ENCODE results near the gene PRXL2C. TPM values are rescaled to one million over a fixed set of nuclear protein-coding genes. Genes with fewer than 3 reads are reported as not detected.
"Not testable (repeated sequence)": the region's sequence is repeated elsewhere in the genome, so short reads cannot be mapped to it uniquely, and the experiment has no call there.

Gene PRXL2C
- total RNA-seq, 1 experiment from 2014 or later, result 35.4 TPM

DNA sequence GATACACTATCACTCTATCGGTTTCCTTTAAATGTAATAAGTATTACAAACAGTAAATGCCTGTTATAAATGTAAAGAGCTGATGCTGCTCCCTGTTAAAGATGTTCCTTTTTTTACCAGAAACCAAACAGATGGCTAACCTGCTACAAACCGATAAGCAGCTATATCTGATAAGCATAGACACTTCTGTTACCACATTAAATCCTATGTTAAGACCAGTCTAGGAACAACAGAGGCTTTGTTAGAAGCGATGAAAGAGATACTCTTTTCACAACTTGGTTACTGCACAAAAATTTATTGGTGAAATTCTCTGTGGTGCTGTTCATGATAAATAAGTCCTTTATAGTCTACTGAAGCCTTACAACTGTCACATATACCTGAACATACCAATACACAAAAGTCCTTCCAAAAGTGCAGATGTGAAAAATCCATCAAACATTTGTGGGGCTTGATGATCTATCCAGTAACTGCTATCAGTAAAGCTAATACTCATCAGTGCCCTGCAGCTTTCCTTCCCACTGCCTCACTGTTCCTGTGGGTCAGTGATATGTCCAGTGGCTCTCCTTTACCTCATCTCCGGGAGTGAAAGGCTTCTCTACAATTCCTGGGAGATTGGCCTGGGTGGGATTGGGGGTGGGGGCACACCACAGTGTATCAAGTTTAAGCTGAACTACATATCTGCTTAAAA is 25.8 kb upstream of the PRXL2C start:
- intact Hi-C loops (cut with micrococcal nuclease; ENCODE audit: unreplicated experiment), result no loop called here
- Mint-ChIP-seq H3K4me3 (ENCODE audit: unreplicated experiment) (no peak overlapping the region), H3K9me3 (ENCODE audit: unreplicated experiment) (no peaks in the 10 kb centered on the region), H3K27me3 (ENCODE audit: insufficient read depth, unreplicated experiment) (no peaks in the 10 kb centered on the region), H3K27ac (ENCODE audit: unreplicated experiment) (no peak overlapping the region), H3K36me3 (ENCODE audit: insufficient read depth, unreplicated experiment) (no peaks in the 10 kb centered on the region), H3K4me1 (ENCODE audit: low read depth, unreplicated experiment) (no peaks in the 10 kb centered on the region)
- DNase-seq, result no peak
- TF ChIP-seq, protein P1, sequence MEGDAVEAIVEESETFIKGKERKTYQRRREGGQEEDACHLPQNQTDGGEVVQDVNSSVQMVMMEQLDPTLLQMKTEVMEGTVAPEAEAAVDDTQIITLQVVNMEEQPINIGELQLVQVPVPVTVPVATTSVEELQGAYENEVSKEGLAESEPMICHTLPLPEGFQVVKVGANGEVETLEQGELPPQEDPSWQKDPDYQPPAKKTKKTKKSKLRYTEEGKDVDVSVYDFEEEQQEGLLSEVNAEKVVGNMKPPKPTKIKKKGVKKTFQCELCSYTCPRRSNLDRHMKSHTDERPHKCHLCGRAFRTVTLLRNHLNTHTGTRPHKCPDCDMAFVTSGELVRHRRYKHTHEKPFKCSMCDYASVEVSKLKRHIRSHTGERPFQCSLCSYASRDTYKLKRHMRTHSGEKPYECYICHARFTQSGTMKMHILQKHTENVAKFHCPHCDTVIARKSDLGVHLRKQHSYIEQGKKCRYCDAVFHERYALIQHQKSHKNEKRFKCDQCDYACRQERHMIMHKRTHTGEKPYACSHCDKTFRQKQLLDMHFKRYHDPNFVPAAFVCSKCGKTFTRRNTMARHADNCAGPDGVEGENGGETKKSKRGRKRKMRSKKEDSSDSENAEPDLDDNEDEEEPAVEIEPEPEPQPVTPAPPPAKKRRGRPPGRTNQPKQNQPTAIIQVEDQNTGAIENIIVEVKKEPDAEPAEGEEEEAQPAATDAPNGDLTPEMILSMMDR (IDR thresholded peaks at IDR 0.05; ENCODE audit: insufficient read depth in 1 of 2, low read depth in 1 of 2, low read length in 1 of 2, severe bottlenecking in 1 of 2, unreplicated experiment in 1 of 2), result no peak
- BruUV-seq (replicated peaks), result no TSS peak
- H3K4me3 ChIP-seq (ENCODE audit: low read depth, low read length), result no peak overlapping the region
- POLR2A ChIA-PET, result no interaction called here
- no peaks in the 10 kb centered on the region for H3K36me3 ChIP-seq (ENCODE audit: control insufficient read depth, insufficient read depth, low read length)
- no peaks in the 10 kb centered on the region for H3K4me1 ChIP-seq
- no peaks in the 10 kb centered on the region for H3K27me3 ChIP-seq (replicated peaks; ENCODE audit: control insufficient read depth, insufficient read depth, low read length)
- CTCF ChIA-PET, result no interaction called here
- no peaks in the 10 kb centered on the region for H3K9me3 ChIP-seq

DNA sequence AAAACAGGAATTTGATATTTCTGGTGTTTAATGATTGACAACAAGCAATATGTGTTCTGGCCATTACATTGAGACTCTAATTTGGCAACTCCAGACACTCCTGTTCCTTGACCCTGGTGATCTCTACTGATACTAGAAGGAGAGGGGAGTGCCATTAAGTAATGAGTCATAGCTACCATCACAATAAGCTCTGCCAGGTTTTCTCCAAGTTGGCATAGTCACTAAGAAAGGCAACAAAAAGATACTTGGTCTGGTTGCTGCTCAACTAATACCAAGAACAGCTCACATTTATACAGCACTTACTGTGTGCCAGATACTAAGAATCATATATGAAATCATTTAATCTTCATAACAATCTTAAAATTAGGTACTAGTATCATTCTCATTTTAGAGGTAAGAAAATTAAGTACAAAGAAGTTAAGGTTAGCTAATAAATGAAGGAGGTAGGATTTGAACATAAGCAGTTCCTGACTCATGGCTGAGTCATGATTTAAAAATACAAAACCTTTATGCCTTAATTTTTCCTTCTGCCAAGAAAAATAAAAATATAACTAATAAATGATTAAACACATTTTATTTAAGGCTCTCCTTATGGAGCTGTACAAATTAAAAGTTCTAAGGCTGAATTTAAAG is 19.9 kb upstream of the PRXL2C start:
- no peak overlapping the region for H3K27ac Mint-ChIP-seq (ENCODE audit: unreplicated experiment)
- no TSS peak for BruUV-seq (replicated peaks)
- no peaks in the 10 kb centered on the region for H3K36me3 Mint-ChIP-seq (ENCODE audit: insufficient read depth, unreplicated experiment)
- peaks cover 10% of the 10 kb centered on the region for H3K9me3 Mint-ChIP-seq (ENCODE audit: unreplicated experiment)
- ChIA-PET POLR2A (no interaction called here), CTCF (no interaction called here)
- H3K36me3 ChIP-seq (ENCODE audit: control insufficient read depth, insufficient read depth, low read length), result no peaks in the 10 kb centered on the region
- H3K27me3 Mint-ChIP-seq (ENCODE audit: insufficient read depth, unreplicated experiment), result no peaks in the 10 kb centered on the region
- no peaks in the 10 kb centered on the region for H3K9me3 ChIP-seq
- no peaks in the 10 kb centered on the region for H3K27me3 ChIP-seq (replicated peaks; ENCODE audit: control insufficient read depth, insufficient read depth, low read length)
- intact Hi-C loops (cut with micrococcal nuclease; ENCODE audit: unreplicated experiment), result no loop called here
- TF ChIP-seq, protein P1 (IDR thresholded peaks at IDR 0.05; ENCODE audit: insufficient read depth in 1 of 2, low read depth in 1 of 2, low read length in 1 of 2, severe bottlenecking in 1 of 2, unreplicated experiment in 1 of 2), result no peak
- H3K4me3 ChIP-seq (ENCODE audit: low read depth, low read length), result no peak overlapping the region
- no peaks in the 10 kb centered on the region for H3K4me1 Mint-ChIP-seq (ENCODE audit: low read depth, unreplicated experiment)
- no peak for DNase-seq
- H3K4me3 Mint-ChIP-seq (ENCODE audit: unreplicated experiment), result no peak overlapping the region
- H3K4me1 ChIP-seq, result no peaks in the 10 kb centered on the region

DNA sequence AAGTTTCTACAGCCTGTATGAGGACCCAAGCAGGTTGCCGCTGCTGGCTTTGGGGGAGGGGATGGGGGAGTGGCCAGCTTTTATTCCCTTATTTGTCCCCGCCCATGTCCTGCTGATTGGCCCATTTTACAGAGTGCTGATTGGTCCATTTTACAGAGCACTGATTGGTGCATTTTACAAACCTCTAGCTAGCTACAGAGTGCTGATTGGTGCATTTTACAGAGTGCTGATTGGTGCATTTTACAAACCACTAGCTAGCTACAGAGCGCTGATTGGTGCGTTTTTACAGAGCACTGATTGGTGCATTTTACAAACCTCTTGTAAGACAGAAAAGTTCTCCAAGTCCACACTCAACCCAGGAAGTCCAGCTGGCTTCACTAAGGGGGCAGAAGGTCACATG is 18.7 kb upstream of the PRXL2C start:
- intact Hi-C loops (cut with micrococcal nuclease; ENCODE audit: unreplicated experiment); H3K4me1 Mint-ChIP-seq (ENCODE audit: low read depth, unreplicated experiment); H3K4me3 ChIP-seq (ENCODE audit: low read depth, low read length); H3K4me1 ChIP-seq; H3K27me3 Mint-ChIP-seq (ENCODE audit: insufficient read depth, unreplicated experiment); DNase-seq; CTCF ChIA-PET; POLR2A ChIA-PET; H3K36me3 Mint-ChIP-seq (ENCODE audit: insufficient read depth, unreplicated experiment); H3K27ac Mint-ChIP-seq (ENCODE audit: unreplicated experiment); H3K36me3 ChIP-seq (ENCODE audit: control insufficient read depth, insufficient read depth, low read length); H3K27me3 ChIP-seq (replicated peaks; ENCODE audit: control insufficient read depth, insufficient read depth, low read length); BruUV-seq (replicated peaks); H3K4me3 Mint-ChIP-seq (ENCODE audit: unreplicated experiment); H3K9me3 ChIP-seq: not testable (repeated sequence)
- H3K9me3 Mint-ChIP-seq (ENCODE audit: unreplicated experiment), result peaks cover 16% of the 10 kb centered on the region

All from Caco-2 (cell line).